GM19372 (cell line): ENCODE measurements around the gene SLCO3A1.
A peak's percentile ranks its signal among the peaks of the same experiment; 100 is the strongest.

Experiments used
- ATAC-seq: cut with Tn5 transposase; IDR thresholded peaks from one replicate; pipeline ENCODE4 v1.9.1; 2021; ENCODE audit warnings: mild to moderate bottlenecking, low read depth, moderate library complexity; ENCODE audit not compliant: unreplicated experiment

Gene SLCO3A1

DNA sequence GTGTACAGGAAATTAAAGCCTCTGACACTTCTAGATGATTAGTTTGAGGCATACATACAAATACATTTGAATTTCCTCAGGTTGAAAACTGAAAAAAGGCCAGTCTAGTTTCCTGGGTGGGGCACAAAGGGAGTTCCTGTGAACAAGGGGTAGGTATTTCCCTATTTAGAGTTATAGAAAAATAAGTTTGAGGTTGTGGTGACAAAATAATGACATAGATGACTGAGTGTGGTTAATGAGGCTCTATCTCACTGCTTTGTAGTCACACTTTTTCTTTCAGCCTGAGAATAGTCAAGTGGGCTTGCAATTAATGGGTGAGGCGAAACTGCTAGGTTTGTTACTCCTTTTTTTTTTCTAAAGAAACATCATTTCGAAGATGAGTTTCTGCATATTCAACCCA, 4.3 kb downstream of the SLCO3A1 start:
- peak; percentile 43 for ATAC-seq

DNA sequence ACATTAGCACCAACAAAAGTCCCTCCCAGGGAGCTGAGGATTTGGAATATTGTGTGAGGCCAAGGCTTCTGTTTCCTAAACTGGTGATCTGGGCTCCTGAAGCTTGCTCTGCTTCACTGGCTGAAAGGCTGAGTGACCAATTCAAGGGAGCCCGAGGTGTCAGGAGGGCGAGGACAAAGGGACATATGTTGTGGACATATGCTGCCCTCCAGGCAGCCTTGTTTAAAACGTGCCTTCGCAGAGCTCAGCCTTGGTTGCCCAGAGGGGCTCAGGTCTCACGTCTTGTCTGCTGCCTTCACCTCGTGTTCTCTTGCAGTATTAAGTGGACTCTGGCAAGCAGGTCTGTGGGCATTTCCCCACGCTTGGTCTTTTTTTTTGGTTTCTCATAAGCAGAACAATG, 7.0 kb downstream of the SLCO3A1 start:
- no peak for ATAC-seq

DNA sequence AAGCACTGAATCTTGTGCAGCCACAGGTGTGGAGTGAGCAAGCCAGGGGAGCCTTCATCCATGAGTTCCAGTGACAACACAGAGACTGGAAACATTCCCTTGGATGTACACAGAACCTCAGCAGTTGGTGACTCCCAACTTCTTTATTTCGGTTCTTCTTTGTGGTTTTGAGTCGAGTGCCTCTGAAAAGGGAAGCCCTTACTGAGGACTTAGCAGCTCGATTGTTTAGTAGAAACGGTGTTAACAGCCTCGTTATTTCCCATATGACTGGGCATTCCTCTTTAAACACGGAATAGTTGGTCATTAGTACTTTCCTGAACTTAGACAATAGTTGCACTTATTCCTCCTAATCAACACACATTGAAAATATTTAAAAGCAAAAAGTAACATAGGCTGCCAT, 7.7 kb downstream of the SLCO3A1 start:
- no peak for ATAC-seq

DNA sequence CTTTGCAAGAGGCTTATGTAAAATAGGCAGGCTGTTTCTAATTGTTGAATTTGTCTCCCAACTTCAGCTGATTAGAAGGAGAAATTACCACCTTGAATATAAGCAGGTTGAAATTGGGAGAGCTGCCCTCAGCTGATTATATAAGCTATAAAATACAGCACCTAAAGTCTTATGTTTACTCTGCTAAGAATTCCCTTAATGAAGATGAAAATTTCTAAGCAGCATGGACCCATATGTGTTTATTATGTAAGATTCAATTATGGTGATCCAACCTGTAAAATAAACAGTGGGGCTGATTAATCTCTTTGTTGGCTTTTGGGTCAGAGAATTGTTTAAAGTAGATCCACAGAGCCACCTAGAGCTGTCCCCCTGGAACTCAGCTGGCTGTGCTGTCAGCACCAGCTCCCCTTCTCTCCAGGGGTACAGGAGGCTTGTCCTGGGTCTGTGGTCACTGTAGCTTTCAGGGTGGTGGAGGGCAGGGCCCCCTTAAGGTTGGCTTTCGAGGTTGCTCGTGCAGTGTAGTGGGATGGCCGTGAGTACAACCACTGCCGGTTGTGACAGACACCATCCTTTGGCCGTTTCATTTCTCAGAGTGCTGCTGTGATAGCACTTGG, 9.5 kb downstream of the SLCO3A1 start:
- no peak for ATAC-seq

DNA sequence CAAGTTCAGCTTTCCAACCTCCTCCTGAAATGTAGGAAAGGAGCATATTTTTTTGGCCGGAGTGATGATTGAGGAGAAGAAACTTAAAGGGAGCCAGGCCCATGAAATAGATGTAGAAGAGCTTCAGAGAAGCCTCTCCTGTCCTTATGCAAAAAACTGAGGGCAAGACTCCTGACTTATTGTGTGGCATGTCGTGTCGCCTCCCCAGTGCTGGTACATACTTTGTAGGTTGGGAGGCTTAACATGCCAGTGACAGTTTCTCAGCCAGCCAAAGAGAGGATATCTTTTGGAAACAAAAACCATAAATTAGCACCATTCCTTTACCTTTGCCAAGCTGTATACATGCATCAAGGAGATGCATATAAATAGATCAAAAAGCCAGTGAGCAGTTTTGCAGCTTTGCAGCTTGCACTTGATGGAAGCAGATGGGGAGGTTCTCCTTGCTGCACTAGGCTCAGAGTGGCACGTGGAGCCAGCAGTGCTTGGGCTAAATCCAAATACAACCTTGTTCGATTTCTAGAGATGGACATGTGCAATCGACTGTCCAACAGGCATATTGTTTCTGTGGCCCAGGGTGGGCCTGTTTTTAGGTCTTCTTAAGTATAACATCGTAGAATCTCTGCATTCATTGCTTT, 10.2 kb downstream of the SLCO3A1 start:
- ATAC-seq, result no peak

DNA sequence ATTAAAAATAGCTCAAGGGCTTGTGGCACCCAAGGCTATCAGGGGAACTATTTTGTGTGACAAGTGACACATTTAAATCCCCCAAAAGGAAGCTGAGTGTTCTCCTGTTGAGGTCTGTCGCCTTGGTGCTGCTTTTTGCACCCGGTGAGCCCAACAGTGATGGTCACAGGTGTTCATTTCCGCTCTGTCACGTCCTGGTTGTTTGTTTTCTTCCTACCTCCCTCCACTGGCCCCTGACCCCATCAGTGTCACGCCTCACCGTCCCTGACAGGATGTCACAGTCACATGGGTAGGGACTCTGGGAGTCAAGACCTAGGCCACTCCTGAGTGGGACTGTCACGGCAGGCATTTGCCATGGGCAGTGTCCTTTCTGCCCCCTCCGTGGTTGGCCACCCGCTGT, 11.2 kb downstream of the SLCO3A1 start:
- ATAC-seq, result peak; percentile 57

DNA sequence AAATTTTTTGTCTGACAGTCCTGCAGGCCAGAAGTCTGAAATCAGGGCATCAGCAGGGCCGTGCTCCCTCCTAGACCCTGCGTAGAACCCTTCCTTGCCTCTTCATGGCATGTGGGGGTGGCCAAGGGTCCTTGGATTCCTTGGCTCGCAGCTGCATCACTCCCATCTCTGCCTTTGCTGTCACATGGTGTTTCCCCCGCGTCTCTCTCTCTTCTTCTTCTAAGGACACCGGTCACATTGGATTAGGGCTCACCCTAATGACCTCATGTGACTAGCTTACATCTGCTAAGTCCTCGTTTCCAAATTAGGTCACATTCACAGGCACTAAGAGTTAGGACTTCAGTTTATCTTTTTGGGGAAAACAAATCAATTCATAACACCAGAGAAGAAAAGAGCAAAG, 12.0 kb downstream of the SLCO3A1 start:
- no peak for ATAC-seq

DNA sequence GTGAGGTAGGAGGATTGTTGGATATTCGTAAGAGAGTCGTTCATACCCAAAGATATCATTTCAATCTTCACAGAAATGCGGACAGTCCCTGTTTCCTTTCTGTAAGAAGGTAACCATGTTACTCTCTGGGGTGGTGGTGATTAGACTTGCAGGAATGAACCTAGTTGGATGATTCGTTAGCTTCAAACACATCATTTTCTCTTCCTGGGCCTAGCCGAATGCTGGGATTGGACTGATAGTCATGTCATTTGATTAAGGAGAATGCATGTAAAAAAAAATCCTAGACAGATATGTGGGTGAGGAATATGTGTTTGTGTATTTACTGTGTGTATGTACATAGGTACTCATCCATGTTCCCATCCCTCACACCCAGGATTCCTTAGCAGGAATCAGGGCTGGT, 12.4 kb downstream of the SLCO3A1 start:
- no peak for ATAC-seq

DNA sequence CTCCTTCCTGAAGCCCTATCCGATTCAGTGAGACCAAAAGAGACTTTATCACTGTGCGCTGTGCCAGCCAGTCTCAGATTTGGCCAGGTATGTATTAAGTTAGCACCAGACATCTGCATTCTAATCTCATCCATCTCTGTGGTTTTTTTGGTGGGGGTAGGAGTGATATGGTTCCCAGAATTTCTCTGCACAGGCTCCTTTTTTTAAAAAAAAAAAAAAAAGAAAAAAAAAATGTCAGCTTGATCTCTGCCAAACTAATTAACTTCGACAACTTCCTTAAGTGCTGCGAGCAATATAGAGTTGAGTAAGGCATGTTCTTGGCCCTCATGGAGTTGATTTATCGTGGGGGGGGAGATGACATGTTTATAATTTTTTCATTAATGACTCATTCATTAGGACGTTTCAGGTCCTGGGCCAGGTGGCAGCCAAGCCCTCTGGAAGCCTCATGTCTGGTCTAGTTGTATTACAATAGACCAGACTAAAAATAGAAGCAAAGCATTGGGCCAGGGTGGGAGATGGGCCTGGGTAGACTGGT, 12.9 kb downstream of the SLCO3A1 start:
- ATAC-seq, result no peak

DNA sequence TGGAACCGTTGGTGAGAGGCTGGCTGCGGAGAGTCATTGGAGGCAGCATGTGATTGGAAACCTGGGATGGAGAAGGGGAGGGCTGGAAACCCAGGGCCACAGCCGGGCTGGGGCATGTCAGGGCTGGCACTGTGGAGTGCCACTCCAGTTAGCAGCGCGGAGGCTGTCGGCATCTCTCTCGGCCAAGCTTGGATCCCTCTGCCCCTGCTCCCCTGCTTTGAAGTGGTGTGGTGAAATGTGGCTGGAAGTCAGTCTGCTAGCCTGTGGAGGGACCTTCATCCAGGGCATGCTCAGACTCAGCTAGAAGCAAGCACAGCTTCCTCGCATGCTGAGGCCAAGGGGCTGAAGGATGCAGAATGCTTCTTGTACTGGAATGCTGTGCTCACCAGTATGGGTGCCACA, 13.5 kb downstream of the SLCO3A1 start:
- no peak for ATAC-seq

DNA sequence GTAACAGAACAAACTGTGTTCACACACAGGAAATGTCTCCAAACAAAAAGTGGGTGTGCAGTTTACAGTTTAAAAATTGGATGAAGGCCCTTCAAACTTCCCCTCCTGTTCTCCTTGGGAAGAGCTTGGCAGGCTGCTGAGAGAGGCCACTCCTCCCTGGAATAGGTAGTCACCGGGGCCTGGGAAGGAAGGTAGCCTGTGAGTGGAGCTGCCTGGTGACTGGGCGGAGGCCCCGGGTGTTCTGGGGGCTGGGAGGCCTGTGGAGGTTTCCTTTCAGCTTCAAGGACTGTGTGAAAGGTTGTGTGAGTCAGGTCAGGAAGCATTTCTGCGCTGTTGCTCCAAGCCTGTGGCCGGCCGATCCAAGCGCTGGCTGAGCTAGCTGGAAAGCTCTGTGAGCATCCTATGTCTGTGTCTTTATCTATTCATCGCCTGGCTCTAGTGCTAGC, 14.1 kb downstream of the SLCO3A1 start:
- no peak for ATAC-seq

DNA sequence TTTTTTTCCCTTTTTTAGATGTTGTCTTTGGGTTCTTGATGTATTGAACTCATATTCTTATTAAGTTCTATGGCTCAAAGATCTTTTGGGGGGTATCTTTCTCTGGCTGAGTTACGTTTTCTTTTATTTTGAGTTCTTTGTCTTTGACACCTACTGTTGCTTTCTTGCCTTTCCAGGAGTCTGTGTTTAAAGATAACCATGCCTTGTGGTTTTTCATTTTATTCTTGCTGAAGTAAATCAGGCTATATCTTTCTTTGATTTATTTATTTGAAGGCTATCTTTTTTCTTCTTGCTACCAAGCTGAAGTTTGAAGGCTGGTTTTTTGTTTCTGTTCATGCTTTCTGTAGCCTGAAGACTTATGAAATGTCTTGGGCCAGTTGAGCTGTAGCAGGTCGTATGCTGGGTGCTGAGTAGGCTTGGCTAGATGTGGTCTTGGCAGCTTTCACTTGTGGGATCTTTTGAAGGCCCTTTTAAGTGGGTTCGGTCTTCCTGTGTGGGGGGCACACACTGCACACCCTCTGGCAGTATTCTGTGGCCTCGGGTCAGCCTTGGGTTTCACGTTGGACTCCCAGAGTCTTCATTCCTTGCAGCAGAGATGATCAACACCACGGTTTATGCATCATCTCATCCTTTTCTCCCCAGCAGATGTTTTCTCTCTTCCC, 17.5 kb downstream of the SLCO3A1 start:
- ATAC-seq, result no peak

DNA sequence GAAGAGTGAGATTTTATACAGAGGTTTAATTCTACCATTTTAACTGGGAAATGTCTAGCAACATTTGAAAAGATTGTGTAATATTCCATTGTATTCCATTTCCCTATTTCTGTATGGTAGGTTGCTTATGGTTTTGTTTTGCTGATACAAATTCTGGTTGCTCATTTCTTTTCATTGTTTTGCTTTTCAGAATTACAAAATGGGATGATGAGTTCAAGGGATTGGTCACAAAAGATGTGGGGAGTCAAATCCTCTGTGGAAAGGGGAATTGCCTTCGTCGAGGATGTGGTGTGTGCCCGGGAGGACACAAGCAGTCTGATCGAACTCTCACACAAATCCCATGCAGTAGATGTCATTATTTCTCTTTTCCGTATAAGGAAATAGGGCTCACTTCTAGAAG, 18.3 kb downstream of the SLCO3A1 start:
- no peak for ATAC-seq

DNA sequence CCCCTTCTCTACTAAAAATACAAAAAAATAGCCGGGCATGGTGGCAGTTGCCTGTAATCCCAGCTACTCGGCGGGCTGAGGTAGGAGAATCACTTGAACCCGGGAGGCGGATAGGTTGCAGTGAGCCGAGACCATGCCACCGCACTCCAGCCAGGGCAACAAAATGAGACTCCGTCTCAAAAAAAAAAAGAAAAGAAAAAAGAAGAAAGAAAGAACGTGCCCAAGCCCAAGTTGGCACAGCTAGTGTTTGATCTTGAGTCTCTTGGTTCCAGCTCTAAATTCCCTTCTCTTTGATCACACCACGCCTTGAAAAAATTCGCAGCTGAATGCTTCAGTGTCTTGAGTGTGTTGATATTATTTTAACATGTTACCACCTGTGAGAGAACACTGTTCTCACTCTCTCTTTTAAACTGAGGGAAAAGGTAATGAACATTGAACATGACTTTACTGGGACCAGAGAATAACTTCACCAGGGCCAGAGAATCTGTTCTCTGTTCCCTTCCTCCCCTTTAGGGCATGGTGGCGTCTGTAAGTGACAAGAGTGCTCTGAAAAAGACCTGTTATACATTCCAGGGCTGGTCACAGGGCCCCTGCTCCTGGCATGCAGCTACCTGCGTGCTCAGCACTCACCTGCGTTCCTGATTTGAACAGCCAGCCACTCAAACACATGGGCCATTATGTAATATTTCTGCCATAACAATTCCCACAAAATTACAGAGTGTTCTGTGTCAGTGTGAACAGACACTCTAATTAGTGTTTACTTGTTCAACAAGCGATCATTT, 19.0 kb downstream of the SLCO3A1 start:
- no peak for ATAC-seq

DNA sequence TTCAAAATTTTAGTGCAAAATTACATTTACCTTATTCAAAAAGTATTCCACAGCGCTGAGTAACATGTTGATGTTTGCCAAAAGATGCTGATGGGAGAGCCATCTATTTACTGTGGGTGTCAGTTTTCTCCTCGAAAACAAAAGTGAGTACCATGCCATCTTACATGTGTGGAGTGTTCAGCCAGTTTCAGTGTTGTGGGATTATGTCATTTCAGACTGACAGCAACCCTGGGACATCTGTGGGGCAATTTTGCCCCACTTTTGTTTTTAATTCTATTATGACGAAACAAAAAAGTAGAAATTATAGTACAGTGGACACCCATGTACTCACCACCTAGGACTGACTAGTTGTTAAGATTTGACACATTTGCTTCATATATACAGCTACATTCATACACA, 19.6 kb downstream of the SLCO3A1 start:
- no peak for ATAC-seq

DNA sequence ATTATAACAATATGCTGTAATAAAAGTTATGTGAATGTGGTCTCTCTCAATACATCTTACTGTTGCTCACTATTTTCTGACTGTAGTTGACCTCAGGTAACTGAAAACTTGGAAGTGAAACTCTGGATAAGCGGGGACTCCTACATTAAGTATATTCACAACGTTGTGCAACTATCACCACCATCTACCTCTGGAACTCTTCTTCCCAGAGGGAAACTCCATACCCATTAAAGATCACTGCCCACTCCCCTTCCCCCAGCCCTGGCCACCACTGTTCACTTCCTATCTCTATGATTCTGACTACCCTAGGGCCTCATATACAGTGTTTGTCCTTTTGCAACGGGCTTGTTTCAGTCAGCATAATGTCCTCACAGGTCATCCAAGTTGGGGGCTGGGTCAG, 20.7 kb downstream of the SLCO3A1 start:
- no peak for ATAC-seq

DNA sequence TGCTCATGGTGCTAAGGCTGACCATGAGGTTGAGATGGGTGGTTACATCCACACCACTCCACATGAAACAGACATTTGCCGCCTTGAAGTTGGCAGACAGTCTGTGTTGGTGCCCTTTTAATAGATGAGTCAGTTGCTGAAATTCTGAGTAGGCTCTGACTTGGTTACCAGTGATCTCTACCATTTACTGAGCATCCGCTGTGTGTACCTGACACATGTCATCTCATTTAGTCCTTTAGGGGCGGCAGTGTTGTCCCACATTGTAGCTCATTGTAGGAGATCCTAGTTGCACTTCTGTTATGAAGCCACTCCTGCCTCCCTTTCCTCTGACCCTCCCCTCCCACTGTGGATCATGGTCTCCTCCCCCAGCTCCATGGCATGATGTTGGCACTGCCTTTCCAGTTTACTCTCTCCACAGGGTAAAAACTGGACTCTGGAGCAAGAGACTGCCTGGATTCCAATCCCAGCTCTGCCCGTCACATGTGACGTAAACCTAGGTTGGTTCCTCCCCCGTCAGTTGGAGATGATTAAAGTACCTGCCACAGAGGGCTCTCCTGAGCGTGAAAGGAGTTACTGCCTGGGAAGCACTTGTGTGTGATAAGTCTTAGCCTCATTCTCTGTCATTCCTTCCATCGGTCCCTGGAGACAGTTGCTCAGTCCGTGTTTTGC, 21.6 kb downstream of the SLCO3A1 start:
- no peak for ATAC-seq

DNA sequence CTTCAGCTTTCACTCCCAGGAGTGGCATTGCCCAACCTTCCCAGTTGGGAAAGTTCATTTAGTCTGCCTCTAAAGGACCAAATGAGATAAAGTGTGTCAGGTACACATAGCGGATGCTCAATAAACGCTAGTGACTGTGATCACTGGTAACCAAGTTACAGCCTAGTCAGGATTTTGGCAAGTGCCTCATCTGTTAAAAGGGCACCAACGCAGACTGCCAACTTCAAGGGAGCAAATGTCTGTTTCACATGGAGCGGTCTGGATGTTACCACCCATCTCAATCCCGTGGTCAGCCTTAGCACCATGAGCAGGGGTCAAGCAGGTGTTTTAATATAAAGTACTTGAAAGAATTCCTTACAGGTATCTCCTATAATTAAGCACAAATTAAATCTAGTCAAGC, 22.7 kb downstream of the SLCO3A1 start:
- no peak for ATAC-seq

DNA sequence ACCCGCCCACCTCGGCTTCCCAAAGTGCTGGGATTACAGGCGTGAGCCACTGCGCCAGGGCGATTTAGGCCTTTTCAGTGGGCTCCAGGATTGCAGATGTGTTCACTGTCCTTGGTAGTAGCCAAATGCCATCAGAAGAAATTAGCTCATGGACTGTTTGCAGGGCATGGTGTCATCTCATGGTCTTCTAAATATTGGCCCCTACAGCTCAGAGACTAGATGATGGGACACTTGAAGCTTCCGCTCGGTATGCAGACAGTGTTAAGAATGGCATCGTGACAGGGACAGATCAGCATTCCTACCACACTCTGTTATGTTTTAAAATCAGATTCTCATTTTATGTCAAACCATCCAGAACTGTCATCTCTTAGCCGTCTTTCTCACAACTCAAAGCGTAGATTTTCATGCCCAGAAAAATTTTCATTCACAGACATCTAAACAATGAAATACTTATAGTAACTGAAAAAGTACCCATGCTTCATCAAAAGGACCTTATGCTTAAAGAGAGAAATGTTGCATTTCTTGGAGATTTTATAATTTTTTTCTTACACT, 24.9 kb downstream of the SLCO3A1 start:
- ATAC-seq, result no peak

DNA sequence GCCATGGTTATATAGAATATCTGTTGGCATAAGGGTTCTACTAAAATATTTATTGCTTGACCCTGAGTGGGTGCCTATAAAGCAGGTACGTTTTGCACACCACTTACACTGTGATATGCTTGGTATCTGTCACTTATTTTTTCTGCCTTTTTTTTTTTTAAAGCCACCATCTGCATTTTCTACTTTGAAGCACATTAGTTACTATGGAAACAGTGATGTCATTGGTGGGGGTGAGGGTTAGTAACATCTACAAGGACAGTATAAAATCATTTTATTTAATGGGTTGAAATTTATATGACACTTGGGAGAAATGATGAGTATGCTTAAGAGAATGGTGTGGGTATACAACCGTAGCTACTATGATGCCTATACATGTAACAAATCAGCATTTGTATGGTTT, 25.6 kb downstream of the SLCO3A1 start:
- no peak for ATAC-seq
